K562 (cell line): ENCODE measurements around the gene LGR6. TPM values are rescaled to one million over a fixed set of nuclear protein-coding genes. Genes with fewer than 3 reads are reported as not detected.

ENCODE experiments used
- CBFA2T2 ChIP-seq: fragments of 450-650 bp; conservative IDR thresholded peaks from 2 replicates; pipeline ENCODE4 v1.6.1; 2017; ENCODE audit warnings: mild to moderate bottlenecking
- MYC ChIP-seq, 2 experiments: fragments of 250-450 bp in 1 of 2; sonication (Bioruptor Pico) in 1 of 2; IDR thresholded peaks; 2 replicates each; pipeline versions ENCODE4 v1.5.1 to v1.6.1; 2012 to 2021; ENCODE audit warnings: low read depth in 2 of 2, borderline replicate concordance in 1 of 2, improper control_type of control experiment in 1 of 2, low read length in 1 of 2, mild to moderate bottlenecking in 1 of 2, moderate library complexity in 1 of 2
- NCOA4 ChIP-seq: fragments of 450-650 bp; IDR thresholded peaks from 2 replicates; pipeline ENCODE4 v1.6.1; 2018; ENCODE audit warnings: mild to moderate bottlenecking; ENCODE audit not compliant: partially characterized antibody
- NFYB ChIP-seq: IDR thresholded peaks from 2 replicates; pipeline ENCODE4 v1.6.1; 2011; ENCODE audit warnings: mild to moderate bottlenecking, moderate library complexity; ENCODE audit not compliant: insufficient read length; ENCODE audit errors: extremely low read depth
- RCOR1 ChIP-seq, 2 experiments: IDR thresholded peaks; 2 replicates each; pipeline ENCODE4 v1.6.1; 2012; ENCODE audit warnings: low read depth in 2 of 2, low read length in 2 of 2, borderline replicate concordance in 1 of 2, improper control_type of control experiment in 1 of 2
- TAF1 ChIP-seq: IDR thresholded peaks from 2 replicates; pipeline ENCODE4 v1.6.1; 2011; ENCODE audit warnings: mild to moderate bottlenecking, low read length, moderate library complexity; ENCODE audit not compliant: insufficient read depth, control insufficient read depth, severe bottlenecking; ENCODE audit errors: extremely low read depth
- TRIM28 ChIP-seq: fragments of 450-650 bp; IDR thresholded peaks from 2 replicates; pipeline ENCODE4 v1.6.1; 2017
- ZBTB7A ChIP-seq: IDR thresholded peaks from 2 replicates; pipeline ENCODE4 v1.6.1; 2011; ENCODE audit warnings: low read depth, mild to moderate bottlenecking, low read length, moderate library complexity, borderline replicate concordance; ENCODE audit not compliant: control insufficient read depth
- ZEB2 ChIP-seq: fragments of 450-650 bp; IDR thresholded peaks from 2 replicates; pipeline ENCODE4 v1.6.1; 2016
- ZNF174 ChIP-seq: fragments of 250-450 bp; sonication (Bioruptor Pico); IDR thresholded peaks from 2 replicates; pipeline ENCODE4 v1.4.0; 2020; ENCODE audit warnings: mild to moderate bottlenecking
- polyA plus RNA-seq, 8 experiments: library from polyadenylated mRNA; depleted of rRNA in 4 of 8; stranded (reverse) in 5 of 8; unstranded in 3 of 8; fragments of >200 nt; fragmentation: Nextera tagmentation in 2 of 8; fragmentation: Illumina TruSeq in 1 of 8; extraction: Ambion mirVana in 2 of 8; extraction: Trizol in 1 of 8; gene quantifications; 2 replicates each; pipeline versions ENCODE4 v1.2.1 to v1.2.3, GENCODE V29; 2011 to 2014; ENCODE audit warnings: inconsistent platforms in 1 of 8, missing spikeins in 1 of 8
- total RNA-seq, 7 experiments: library from RNA; depleted of rRNA in 6 of 7; stranded (reverse); fragments of >200 nt in 6 of 7; fragmentation: Illumina TruSeq in 2 of 7; extraction: Trizol in 2 of 7; gene quantifications; 2 replicates each; pipeline versions ENCODE4 v1.2.1 to v1.2.3, GENCODE V29; 2011 to 2021; ENCODE audit warnings: low replicate concordance in 1 of 7
- TF ChIP-seq, protein P1 (sequence below): sonication (generic); formaldehyde crosslinking; IDR thresholded peaks from 2 replicates; pipeline ENCODE4 v1.8.0; 2022; ENCODE audit warnings: mild to moderate bottlenecking, missing genetic modification reagents, borderline replicate concordance
- TF ChIP-seq, protein P2 (sequence below): fragments of 450-650 bp; IDR thresholded peaks from 2 replicates; pipeline ENCODE4 v1.6.1; 2014; ENCODE audit warnings: low read depth, mild to moderate bottlenecking, moderate library complexity, borderline replicate concordance
- TF ChIP-seq, protein P3 (sequence below): sonication (generic); formaldehyde crosslinking; IDR thresholded peaks from 2 replicates; pipeline ENCODE4 v1.9.0; 2022; ENCODE audit warnings: mild to moderate bottlenecking, missing genetic modification reagents
- TF ChIP-seq, protein P4 (sequence below): sonication (generic); formaldehyde crosslinking; IDR thresholded peaks from 2 replicates; pipeline ENCODE4 v1.8.0; 2022; ENCODE audit warnings: mild to moderate bottlenecking, missing genetic modification reagents
- TF ChIP-seq, protein P5 (sequence below), 2 experiments: IDR thresholded peaks; 2 replicates each; pipeline ENCODE4 v1.6.1; 2012; ENCODE audit warnings: improper control_type of control experiment in 2 of 2, low read depth in 2 of 2, low read length in 2 of 2, borderline replicate concordance in 1 of 2
- TF ChIP-seq, protein P6 (sequence below): fragments of 200-800 bp; sonication (Bioruptor generic); IDR thresholded peaks from 2 replicates; pipeline ENCODE4 v1.6.1; 2017; ENCODE audit warnings: missing genetic modification characterization, missing compliant biosample characterization

Gene LGR6
- total and polyA plus RNA-seq, 9 of the 15 experiments (the other 6 are each of a cell fraction or from before 2014, with no cell fraction given), result 0.01 to 0.54 (median 0.17) TPM; not detected in 1

DNA sequence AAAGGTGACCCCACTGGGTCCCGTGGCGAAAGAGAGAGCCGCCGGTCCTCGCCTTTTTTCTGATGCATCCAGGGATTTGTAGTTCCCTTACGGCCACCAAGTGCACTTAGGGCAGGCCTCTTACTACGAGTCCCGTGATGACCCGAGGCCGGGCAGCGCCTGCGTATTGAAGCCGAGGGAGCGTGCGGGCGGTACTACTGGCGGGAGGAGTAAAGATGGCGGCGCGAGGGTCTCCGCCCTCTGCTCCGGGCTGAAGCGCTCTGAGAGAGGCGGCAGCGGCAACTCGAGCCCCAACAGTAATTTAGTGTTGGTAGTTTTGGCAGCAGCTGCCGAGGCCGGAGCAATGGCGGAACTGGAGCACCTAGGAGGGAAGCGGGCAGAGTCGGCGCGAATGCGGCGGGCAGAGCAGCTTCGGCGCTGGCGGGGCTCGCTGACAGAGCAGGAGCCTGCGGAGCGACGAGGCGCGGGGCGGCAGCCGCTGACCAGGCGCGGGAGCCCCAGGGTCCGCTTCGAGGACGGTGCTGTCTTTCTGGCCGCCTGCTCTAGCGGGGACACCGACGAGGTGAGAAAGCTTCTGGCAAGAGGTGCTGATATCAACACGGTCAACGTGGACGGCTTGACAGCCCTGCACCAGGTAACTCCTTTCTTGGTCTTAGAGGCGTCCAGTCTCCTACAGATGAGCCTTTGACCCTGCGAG is 155.1 kb downstream of the LGR6 start, which contains the start of gene PPP1R12B (continued):
- TF ChIP-seq, protein P1, sequence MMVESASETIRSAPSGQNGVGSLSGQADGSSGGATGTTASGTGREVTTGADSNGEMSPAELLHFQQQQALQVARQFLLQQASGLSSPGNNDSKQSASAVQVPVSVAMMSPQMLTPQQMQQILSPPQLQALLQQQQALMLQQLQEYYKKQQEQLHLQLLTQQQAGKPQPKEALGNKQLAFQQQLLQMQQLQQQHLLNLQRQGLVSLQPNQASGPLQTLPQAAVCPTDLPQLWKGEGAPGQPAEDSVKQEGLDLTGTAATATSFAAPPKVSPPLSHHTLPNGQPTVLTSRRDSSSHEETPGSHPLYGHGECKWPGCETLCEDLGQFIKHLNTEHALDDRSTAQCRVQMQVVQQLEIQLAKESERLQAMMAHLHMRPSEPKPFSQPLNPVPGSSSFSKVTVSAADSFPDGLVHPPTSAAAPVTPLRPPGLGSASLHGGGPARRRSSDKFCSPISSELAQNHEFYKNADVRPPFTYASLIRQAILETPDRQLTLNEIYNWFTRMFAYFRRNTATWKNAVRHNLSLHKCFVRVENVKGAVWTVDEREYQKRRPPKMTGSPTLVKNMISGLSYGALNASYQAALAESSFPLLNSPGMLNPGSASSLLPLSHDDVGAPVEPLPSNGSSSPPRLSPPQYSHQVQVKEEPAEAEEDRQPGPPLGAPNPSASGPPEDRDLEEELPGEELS (CRISPR knock-in tag), result no peak
- TF ChIP-seq TRIM28 (no peak), ZNF174 (CRISPR knock-in tag) (no peak), NCOA4 (no peak), MYC (IDR thresholded peaks at IDR 0.05; ENCODE audit: low read depth, low read length) (peak; percentile 58), MYC (CRISPR knock-in tag; IDR thresholded peaks at IDR 0.05; ENCODE audit: borderline replicate concordance, low read depth) (0 out of 2 replicates have a peak, but pooled peaks have one; percentile 43), CBFA2T2 (no peak), ZBTB7A (peak; percentile 86), ZEB2 (0 out of 2 replicates have a peak, but pooled peaks have one; percentile 17), TAF1 (peak; percentile 88), NFYB (no peak), RCOR1 (IDR thresholded peaks at IDR 0.05; ENCODE audit: borderline replicate concordance in 1 of 2, low read depth in 2 of 2, low read length in 2 of 2) (peak in 1 of 2 experiments; percentile 24; a peak in 1 of 4 replicates)
- TF ChIP-seq, protein P2, sequence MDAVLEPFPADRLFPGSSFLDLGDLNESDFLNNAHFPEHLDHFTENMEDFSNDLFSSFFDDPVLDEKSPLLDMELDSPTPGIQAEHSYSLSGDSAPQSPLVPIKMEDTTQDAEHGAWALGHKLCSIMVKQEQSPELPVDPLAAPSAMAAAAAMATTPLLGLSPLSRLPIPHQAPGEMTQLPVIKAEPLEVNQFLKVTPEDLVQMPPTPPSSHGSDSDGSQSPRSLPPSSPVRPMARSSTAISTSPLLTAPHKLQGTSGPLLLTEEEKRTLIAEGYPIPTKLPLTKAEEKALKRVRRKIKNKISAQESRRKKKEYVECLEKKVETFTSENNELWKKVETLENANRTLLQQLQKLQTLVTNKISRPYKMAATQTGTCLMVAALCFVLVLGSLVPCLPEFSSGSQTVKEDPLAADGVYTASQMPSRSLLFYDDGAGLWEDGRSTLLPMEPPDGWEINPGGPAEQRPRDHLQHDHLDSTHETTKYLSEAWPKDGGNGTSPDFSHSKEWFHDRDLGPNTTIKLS, result peak; percentile 96
- TF ChIP-seq, protein P3, sequence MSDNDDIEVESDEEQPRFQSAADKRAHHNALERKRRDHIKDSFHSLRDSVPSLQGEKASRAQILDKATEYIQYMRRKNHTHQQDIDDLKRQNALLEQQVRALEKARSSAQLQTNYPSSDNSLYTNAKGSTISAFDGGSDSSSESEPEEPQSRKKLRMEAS, result peak; percentile 82
- TF ChIP-seq, protein P4, sequence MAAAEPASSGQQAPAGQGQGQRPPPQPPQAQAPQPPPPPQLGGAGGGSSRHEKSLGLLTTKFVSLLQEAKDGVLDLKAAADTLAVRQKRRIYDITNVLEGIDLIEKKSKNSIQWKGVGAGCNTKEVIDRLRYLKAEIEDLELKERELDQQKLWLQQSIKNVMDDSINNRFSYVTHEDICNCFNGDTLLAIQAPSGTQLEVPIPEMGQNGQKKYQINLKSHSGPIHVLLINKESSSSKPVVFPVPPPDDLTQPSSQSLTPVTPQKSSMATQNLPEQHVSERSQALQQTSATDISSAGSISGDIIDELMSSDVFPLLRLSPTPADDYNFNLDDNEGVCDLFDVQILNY (CRISPR knock-in tag), result no peak
- TF ChIP-seq, protein P5, sequence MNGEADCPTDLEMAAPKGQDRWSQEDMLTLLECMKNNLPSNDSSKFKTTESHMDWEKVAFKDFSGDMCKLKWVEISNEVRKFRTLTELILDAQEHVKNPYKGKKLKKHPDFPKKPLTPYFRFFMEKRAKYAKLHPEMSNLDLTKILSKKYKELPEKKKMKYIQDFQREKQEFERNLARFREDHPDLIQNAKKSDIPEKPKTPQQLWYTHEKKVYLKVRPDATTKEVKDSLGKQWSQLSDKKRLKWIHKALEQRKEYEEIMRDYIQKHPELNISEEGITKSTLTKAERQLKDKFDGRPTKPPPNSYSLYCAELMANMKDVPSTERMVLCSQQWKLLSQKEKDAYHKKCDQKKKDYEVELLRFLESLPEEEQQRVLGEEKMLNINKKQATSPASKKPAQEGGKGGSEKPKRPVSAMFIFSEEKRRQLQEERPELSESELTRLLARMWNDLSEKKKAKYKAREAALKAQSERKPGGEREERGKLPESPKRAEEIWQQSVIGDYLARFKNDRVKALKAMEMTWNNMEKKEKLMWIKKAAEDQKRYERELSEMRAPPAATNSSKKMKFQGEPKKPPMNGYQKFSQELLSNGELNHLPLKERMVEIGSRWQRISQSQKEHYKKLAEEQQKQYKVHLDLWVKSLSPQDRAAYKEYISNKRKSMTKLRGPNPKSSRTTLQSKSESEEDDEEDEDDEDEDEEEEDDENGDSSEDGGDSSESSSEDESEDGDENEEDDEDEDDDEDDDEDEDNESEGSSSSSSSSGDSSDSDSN (IDR thresholded peaks at IDR 0.05; ENCODE audit: borderline replicate concordance in 1 of 2, low read depth in 2 of 2, low read length in 2 of 2), result peak in 1 of 2 experiments; percentile 78; a peak in 2 of 4 replicates
- TF ChIP-seq, protein P6, sequence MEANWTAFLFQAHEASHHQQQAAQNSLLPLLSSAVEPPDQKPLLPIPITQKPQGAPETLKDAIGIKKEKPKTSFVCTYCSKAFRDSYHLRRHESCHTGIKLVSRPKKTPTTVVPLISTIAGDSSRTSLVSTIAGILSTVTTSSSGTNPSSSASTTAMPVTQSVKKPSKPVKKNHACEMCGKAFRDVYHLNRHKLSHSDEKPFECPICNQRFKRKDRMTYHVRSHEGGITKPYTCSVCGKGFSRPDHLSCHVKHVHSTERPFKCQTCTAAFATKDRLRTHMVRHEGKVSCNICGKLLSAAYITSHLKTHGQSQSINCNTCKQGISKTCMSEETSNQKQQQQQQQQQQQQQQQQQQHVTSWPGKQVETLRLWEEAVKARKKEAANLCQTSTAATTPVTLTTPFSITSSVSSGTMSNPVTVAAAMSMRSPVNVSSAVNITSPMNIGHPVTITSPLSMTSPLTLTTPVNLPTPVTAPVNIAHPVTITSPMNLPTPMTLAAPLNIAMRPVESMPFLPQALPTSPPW (CRISPR knock-in tag), result peak; percentile 74
